Stimulated activated CD4-positive, alpha-beta T cell treated with anti-CD3 and anti-CD28 coated beads, Interleukin-12 subunit alpha, Interleukin-12 subunit beta, amount 100 ng/mL, for 24 hours (primary cell): ENCODE results near the gene LACRT.
"Not testable (repeated sequence)": the region's sequence is repeated elsewhere in the genome, so short reads cannot be mapped to it uniquely, and the experiment has no call there.

Experiments
- DNase-seq, 2 experiments: peaks; one replicate each; pipeline ENCODE4 v3.0.0-alpha.2; 2020; ENCODE audit warnings: low read depth in 2 of 2

Gene LACRT, protein sequence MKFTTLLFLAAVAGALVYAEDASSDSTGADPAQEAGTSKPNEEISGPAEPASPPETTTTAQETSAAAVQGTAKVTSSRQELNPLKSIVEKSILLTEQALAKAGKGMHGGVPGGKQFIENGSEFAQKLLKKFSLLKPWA

GRCh38 chr12:54634795-54635194 is at the start of gene LACRT:
Gene LACRT, minus strand, starts transcription at chr12:54634895. Its CDS starts 54 bp downstream, at chr12:54634841.
- DNase-seq: no peak

DNA sequence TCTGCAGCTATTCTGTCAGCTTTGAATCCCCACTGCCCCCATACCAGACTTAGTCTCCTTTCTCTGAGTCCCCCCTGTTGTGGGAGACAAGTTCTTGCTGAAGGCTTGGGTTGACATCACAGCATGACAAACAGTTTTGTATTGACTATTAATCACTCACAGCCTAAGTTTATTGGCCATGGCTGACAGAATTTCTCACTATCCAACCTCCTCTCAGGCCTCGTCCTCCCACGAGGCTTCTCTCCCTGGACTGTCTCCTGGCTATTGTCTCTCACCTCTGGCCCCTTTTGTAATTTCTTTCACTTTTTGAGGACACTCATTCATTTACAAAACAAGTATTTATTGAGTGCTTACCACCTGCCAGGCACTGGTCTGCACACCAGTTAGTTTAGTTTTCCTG is 48.7 kb upstream of the LACRT start:
- no peak for DNase-seq

DNA sequence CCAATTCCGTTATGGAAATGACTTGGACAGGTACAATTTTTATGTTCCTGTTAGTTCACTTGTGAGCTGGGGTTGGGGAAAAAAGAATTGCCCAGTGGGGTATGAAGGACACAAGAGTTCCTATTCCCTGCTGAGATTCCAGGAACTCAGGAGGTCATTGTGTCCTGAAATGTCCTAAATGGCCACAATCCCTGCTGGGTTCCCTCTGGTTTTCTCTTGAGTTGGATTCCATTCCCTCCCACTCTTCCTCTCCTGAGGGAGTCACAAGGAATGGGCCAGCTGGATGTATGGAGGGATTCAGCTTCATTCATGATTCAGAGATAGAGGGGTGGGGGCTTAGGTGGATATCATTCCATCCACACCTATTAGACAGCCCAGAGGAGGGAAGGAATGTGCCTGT is 48.0 kb upstream of the LACRT start:
- no peak for DNase-seq

- DNase-seq: peak in 1 of 2 experiments; percentile 32
Observed at GRCh38 chr12:54680374-54680773, 45.7 kb upstream of the LACRT start.

- DNase-seq: no peak
Observed at GRCh38 chr12:54678131-54678530, 43.4 kb upstream of the LACRT start.

DNA sequence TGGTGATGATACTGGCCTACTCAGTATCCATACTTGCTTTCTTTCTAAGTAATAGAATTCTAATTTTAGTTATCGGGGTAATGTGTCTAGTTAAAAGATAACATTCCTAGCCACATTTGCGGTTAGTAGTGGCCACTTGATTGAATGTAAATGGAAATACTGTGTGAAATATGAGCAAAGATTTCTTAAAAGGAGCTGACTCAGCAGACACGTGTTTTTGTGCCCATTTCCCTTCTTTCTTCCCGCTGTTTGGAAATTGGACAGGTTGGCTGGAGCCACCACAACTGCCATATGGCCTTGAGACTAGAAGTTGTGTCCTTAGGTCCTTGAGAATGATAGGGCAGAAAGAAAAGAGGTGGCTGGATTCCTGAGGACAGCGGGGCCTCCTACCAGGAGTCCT is 33.2 kb upstream of the LACRT start:
- no peak for DNase-seq

DNA sequence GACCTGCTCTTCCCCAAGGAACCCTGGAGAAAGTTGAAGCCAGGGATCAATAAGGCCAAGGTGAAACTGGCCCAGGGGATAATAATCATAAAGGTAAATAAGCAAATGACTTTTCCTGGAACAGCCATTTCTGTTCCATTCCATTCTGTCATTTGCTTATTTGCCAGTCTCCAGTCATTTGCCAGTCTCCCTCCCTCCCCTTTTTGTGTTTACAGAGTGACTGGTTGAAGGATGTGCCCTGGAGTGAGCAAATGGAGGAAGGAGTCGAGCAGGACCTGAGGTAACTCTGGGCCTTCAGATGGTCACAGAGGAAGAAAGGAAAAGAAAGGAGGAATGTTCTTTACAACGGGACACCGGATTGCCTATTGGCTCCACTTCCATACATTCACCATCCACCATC is 31.3 kb upstream of the LACRT start:
- no peak for DNase-seq

DNA sequence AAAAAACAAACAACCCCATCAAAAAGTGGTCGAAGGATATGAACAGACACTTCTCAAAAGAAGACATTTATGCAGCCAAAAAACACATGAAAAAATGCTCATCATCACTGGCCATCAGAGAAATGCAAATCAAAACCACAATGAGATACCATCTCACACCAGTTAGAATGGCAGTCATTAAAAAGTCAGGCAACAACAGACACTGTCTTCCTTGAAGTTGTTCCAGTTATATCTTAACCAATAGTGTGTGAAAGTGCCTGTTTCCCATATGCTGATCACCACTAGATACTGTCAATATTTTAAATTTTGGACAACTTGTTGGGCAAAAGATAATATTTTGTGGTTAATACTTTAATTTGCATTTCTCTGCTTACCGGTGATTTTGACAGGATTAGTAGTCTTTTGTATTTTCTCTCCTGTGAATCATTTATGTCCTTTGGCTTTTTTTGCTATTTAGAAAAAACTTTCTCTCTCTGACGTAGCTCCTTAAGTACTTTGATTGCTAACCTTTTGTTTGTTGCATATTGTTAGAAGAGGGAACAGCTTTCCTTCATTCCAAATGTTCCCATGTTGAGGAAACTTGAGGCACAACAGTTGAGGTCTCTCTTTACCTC is 30.4 kb upstream of the LACRT start:
- not testable (repeated sequence) for DNase-seq

- DNase-seq: no peak
Observed at GRCh38 chr12:54663603-54664002, 28.9 kb upstream of the LACRT start.

DNA sequence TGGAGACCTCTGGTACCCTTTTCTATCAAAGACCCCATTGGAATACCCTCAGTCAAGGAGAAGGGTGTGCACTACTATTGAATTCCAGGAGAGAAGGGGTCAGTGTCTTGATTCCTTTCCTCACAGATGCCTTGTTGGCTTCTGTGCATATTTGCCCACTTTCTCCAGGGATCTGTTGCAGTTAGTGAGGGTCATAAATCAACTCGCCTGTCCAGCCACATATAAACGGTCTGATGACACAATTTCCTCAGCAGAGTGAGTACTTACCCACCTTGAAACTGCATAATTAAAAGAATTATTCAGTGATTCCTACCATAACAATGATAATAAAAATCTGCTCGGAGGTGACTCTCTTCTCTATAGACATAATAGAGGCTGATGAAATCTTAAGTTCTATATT is 27.3 kb upstream of the LACRT start:
- DNase-seq: no peak

DNA sequence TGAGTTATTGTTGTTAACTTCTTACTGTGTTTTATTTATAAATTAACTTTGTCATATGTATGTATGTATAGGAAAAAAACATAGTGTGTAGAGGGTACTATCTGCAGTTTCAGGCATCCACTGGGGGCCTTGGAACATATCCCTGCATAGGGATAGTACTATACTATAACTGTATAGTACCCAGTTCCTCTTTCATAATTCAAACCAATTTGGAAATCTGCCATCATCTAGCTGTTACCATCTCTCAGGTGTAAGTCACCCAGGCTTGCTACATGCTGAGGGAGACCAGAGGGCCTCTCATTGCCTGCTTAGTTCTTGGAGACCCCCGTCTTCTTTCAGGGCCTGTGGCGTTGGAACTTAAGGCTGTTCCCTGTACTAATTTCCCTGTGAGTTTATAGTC is 26.4 kb upstream of the LACRT start:
- no peak for DNase-seq

- DNase-seq: no peak
Observed at GRCh38 chr12:54660320-54660962, 25.7 kb upstream of the LACRT start.

DNA sequence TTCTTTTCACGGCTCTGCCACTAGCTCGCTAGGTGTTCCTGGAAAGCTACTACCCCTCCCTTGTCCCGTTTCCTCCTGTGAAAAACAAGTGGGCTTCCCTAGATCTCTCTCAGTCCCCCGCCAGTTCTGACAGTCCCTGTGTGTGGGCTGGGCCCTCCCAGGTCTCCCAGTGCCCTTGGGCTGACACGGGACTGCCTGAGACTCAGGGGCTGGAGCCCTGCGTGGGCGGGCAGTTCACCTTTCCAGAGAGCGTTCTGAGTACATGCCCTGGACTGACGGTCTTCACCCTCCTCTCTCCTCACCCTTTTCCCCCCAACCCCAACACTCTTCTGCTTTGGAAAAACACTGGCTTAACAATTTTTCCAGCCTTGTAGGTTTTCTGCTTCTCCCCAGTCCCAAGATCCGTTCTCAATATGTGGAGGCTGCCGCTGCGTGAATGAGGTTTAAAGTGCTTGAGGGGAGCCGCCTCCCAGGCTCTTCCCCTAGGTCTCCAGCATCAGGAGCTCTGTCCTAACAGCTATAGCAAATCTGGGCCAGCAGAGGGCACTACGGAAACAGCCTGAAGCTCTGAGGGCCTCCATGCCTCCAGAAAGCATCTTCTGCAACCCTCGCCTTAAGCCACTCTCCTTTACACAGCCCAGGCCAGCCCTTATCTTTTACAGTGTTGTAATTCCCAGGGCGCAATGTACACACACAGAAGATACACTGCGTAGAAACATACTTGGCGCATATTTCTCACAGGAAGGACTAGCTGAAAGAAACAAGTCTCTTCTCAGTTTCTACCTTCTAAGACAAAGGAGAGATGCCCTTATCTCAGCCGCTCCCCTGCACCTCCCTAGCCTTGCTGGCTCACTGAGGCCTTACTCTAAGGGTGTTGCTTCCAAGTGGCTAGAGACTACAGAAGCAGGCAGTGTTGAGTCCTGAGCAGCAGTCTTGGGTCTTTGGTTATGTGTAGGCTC is 23.9 kb upstream of the LACRT start:
- DNase-seq: peak; percentile 4 to 52

GRCh38 chr12:54657105-54657607 is 22.5 kb upstream of the LACRT start:
- DNase-seq: no peak

DNA sequence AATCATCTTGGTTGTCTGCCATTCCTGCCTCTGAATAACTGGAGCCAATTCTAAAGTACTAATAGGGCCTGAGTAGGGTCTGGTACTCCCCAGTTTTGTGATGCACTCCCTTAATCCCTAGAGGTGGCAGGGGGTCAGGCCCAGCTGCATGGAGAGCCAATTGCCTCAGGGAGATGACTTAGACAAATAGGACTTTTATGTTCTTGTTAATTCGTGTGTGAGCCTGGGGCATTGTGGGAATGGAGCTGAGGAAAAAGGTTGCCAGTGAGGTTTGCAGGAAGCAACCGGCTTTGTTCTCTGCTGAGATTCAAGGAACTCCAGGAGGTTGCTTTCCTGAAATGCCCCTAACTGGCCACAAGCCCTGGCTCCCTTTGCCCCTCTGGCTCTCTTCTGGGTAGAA is 20.2 kb upstream of the LACRT start:
- no peak for DNase-seq

GRCh38 chr12:54653025-54653424 is 18.3 kb upstream of the LACRT start:
- no peak for DNase-seq

GRCh38 chr12:54650889-54651288 is 16.2 kb upstream of the LACRT start:
- DNase-seq: no peak

DNA sequence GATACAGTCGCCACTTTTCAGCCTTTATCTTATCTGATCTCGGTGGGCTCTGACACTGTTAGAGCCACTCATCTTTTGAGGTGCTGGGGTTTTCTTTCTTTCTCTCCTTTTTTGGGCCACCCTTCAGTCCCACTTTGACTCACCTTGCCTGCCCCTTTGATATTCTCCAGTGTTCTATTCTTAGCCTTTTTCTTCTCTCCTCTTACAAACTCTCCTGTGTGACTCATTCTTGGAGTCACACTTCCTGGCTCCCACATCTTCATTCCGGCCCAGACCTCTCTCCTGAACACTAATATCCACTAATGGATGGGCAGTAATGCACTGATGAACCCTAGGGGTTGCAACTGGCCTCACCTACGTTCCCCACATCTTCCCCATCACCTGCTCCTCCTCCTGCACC is 15.7 kb upstream of the LACRT start:
- DNase-seq: no peak

DNA sequence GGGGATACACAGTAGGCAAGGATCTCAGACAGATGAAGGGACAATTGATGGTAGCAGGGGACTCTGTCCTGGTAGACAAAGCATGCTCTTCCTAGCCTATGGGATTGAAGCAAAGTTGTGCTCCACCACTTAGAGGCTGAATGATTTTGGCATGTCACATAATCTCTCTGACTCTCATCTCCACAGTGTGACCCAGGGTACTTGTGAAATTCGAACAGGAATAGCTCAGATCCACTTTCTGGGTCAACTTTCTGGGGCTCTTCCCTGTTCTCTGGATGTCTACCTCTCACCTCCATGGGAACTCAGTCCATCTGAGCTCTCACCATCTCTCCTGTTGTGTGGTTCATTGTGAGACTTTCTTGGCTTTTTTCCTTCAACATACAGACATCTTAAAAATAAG is 15.1 kb upstream of the LACRT start:
- DNase-seq: no peak

DNA sequence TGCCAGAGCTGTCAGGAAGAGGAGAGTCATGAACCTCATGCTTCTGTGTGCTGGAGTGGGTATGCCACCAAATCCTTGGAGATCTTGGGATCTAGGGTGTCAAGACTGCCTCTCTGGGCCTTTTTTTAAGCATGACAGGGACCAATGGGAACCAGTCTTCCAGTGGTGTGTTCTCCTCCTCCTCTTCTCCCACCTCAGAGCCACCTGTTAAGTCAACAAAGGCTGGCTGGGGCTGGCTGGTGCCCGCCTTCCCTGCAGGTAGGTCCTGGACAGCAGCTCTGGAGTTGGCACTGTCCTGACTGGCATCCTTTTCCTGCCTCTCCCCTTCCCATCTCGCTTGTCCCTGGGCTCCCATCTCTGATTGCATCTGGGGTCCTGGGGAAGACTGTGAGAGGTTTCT is 13.6 kb upstream of the LACRT start, which contains the start of gene DCD:
Gene DCD, minus strand, starts transcription at position 101 of the 400 bp plus-strand sequence. Its CDS starts 62 bp downstream, at position 39.
- DNase-seq: no peak

DNA sequence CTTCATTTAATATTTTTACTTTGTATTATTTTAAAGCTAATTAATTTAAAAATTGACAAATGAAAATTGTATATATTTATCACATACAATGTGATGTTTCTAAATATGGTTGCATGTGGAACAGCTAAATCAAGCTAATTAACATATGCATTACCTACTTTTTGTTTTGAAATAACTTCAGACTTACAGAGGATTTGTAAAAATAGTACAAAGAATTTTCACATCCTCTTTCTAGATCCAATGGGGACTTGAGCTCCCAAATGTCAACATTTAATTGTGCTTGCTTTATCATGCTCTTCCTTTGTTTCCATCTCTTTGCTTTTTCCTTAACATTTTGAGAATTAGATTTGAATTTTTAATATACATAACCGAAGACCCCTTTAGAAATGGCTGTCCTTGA is 6.9 kb upstream of the LACRT start:
- no peak for DNase-seq

- no peak for DNase-seq
Observed at GRCh38 chr12:54641089-54641488, 6.4 kb upstream of the LACRT start.
